ENCODE results near the gene SELENBP1.

The SELENBP1 gene

GRCh38 chr1:151371370-151372057 lies 991 bp downstream of the SELENBP1 start:
- Histone ChIP-seq H3K4me1 (ENCODE audit: control insufficient read depth, low read depth, low read length) (peaks cover 9% of the 10 kb centered on the region), H3K9me3 (ENCODE audit: control insufficient read depth, low read depth, low read length) (no peaks in the 10 kb centered on the region), H3K9ac (ENCODE audit: low read length) (peak overlapping the region; percentile 52), H3K36me3 (ENCODE audit: control insufficient read depth, low read depth, low read length) (no peaks in the 10 kb centered on the region), H3K4me3 (ENCODE audit: low read length) (peak overlapping the region; percentile 70), H3K27ac (ENCODE audit: low read length) (no peak overlapping the region), H3K27me3 (ENCODE audit: control insufficient read depth, insufficient read depth, low read length) (no peaks in the 10 kb centered on the region)

- Histone ChIP-seq H3K9ac (ENCODE audit: low read length) (no peak overlapping the region), H3K36me3 (ENCODE audit: control insufficient read depth, low read depth, low read length) (no peaks in the 10 kb centered on the region), H3K27ac (ENCODE audit: low read length) (no peak overlapping the region), H3K27me3 (ENCODE audit: control insufficient read depth, insufficient read depth, low read length) (no peaks in the 10 kb centered on the region), H3K9me3 (ENCODE audit: control insufficient read depth, low read depth, low read length) (no peaks in the 10 kb centered on the region), H3K4me3 (ENCODE audit: low read length) (no peak overlapping the region), H3K4me1 (ENCODE audit: control insufficient read depth, low read depth, low read length) (peaks cover 9% of the 10 kb centered on the region)
These were observed 2.1 kb downstream of the SELENBP1 start for GRCh38 chr1:151370211-151370911.

- Histone ChIP-seq H3K9ac (ENCODE audit: low read length) (no peak overlapping the region), H3K9me3 (ENCODE audit: control insufficient read depth, low read depth, low read length) (no peaks in the 10 kb centered on the region), H3K27ac (ENCODE audit: low read length) (no peak overlapping the region), H3K4me3 (ENCODE audit: low read length) (no peak overlapping the region), H3K27me3 (ENCODE audit: control insufficient read depth, insufficient read depth, low read length) (no peaks in the 10 kb centered on the region), H3K36me3 (ENCODE audit: control insufficient read depth, low read depth, low read length) (peaks cover 3% of the 10 kb centered on the region), H3K4me1 (ENCODE audit: control insufficient read depth, low read depth, low read length) (peaks cover 9% of the 10 kb centered on the region)
These were observed 2.9 kb downstream of the SELENBP1 start for GRCh38 chr1:151369621-151370048.

- Histone ChIP-seq H3K9me3 (ENCODE audit: control insufficient read depth, low read depth, low read length) (no peaks in the 10 kb centered on the region), H3K4me3 (ENCODE audit: low read length) (no peak overlapping the region), H3K27me3 (ENCODE audit: control insufficient read depth, insufficient read depth, low read length) (no peaks in the 10 kb centered on the region), H3K4me1 (ENCODE audit: control insufficient read depth, low read depth, low read length) (peaks cover 9% of the 10 kb centered on the region), H3K9ac (ENCODE audit: low read length) (no peak overlapping the region), H3K36me3 (ENCODE audit: control insufficient read depth, low read depth, low read length) (peaks cover 5% of the 10 kb centered on the region), H3K27ac (ENCODE audit: low read length) (no peak overlapping the region)
These were observed 3.2 kb downstream of the SELENBP1 start for GRCh38 chr1:151369302-151369610.

- H3K9me3 ChIP-seq (ENCODE audit: control insufficient read depth, low read depth, low read length), result no peaks in the 10 kb centered on the region
- peaks cover 5% of the 10 kb centered on the region for H3K36me3 ChIP-seq (ENCODE audit: control insufficient read depth, low read depth, low read length)
- H3K4me3 ChIP-seq (ENCODE audit: low read length), result no peak overlapping the region
- no peak overlapping the region for H3K27ac ChIP-seq (ENCODE audit: low read length)
- H3K27me3 ChIP-seq (ENCODE audit: control insufficient read depth, insufficient read depth, low read length), result no peaks in the 10 kb centered on the region
- H3K9ac ChIP-seq (ENCODE audit: low read length), result no peak overlapping the region
- peaks cover 9% of the 10 kb centered on the region for H3K4me1 ChIP-seq (ENCODE audit: control insufficient read depth, low read depth, low read length)
These were observed 3.9 kb downstream of the SELENBP1 start for GRCh38 chr1:151368393-151369301.

GRCh38 chr1:151367658-151368392 lies 4.7 kb downstream of the SELENBP1 start:
- no peaks in the 10 kb centered on the region for H3K27me3 ChIP-seq (ENCODE audit: control insufficient read depth, insufficient read depth, low read length)
- no peak overlapping the region for H3K9ac ChIP-seq (ENCODE audit: low read length)
- H3K4me3 ChIP-seq (ENCODE audit: low read length), result no peak overlapping the region
- no peak overlapping the region for H3K27ac ChIP-seq (ENCODE audit: low read length)
- peaks cover 2% of the 10 kb centered on the region for H3K9me3 ChIP-seq (ENCODE audit: control insufficient read depth, low read depth, low read length)
- H3K4me1 ChIP-seq (ENCODE audit: control insufficient read depth, low read depth, low read length), result peaks cover 9% of the 10 kb centered on the region
- H3K36me3 ChIP-seq (ENCODE audit: control insufficient read depth, low read depth, low read length), result peaks cover 5% of the 10 kb centered on the region

- peaks cover 4% of the 10 kb centered on the region for H3K9me3 ChIP-seq (ENCODE audit: control insufficient read depth, low read depth, low read length)
- no peak overlapping the region for H3K4me3 ChIP-seq (ENCODE audit: low read length)
- peaks cover 5% of the 10 kb centered on the region for H3K36me3 ChIP-seq (ENCODE audit: control insufficient read depth, low read depth, low read length)
- no peak overlapping the region for H3K27ac ChIP-seq (ENCODE audit: low read length)
- no peaks in the 10 kb centered on the region for H3K4me1 ChIP-seq (ENCODE audit: control insufficient read depth, low read depth, low read length)
- no peak overlapping the region for H3K9ac ChIP-seq (ENCODE audit: low read length)
- no peaks in the 10 kb centered on the region for H3K27me3 ChIP-seq (ENCODE audit: control insufficient read depth, insufficient read depth, low read length)
These were observed 7.5 kb downstream of the SELENBP1 start for GRCh38 chr1:151364996-151365395.

- H3K4me1 ChIP-seq (ENCODE audit: control insufficient read depth, low read depth, low read length), result no peaks in the 10 kb centered on the region
These were observed 10.0 kb downstream of the SELENBP1 start for GRCh38 chr1:151362308-151363155.

GRCh38 chr1:151361883-151362282 lies 10.6 kb downstream of the SELENBP1 start:
- H3K4me3 ChIP-seq (ENCODE audit: low read length), result no peak overlapping the region
- H3K4me1 ChIP-seq (ENCODE audit: control insufficient read depth, low read depth, low read length), result no peaks in the 10 kb centered on the region
- peaks cover 5% of the 10 kb centered on the region for H3K36me3 ChIP-seq (ENCODE audit: control insufficient read depth, low read depth, low read length)
- no peak overlapping the region for H3K9ac ChIP-seq (ENCODE audit: low read length)
- H3K9me3 ChIP-seq (ENCODE audit: control insufficient read depth, low read depth, low read length), result peaks cover 4% of the 10 kb centered on the region
- H3K27ac ChIP-seq (ENCODE audit: low read length), result no peak overlapping the region
- no peaks in the 10 kb centered on the region for H3K27me3 ChIP-seq (ENCODE audit: control insufficient read depth, insufficient read depth, low read length)

More at GRCh38 chr1:151362308-151363155, 10.0 kb downstream of the SELENBP1 start:
- Histone ChIP-seq H3K9me3 (ENCODE audit: control insufficient read depth, low read depth, low read length) (peaks cover 4% of the 10 kb centered on the region), H3K4me3 (ENCODE audit: low read length) (no peak overlapping the region), H3K27ac (ENCODE audit: low read length) (no peak overlapping the region), H3K27me3 (ENCODE audit: control insufficient read depth, insufficient read depth, low read length) (no peaks in the 10 kb centered on the region), H3K9ac (ENCODE audit: low read length) (no peak overlapping the region), H3K36me3 (ENCODE audit: control insufficient read depth, low read depth, low read length) (peaks cover 5% of the 10 kb centered on the region)

GRCh38 chr1:151356696-151357095 lies 15.8 kb downstream of the SELENBP1 start:
- no peaks in the 10 kb centered on the region for H3K27me3 ChIP-seq (ENCODE audit: control insufficient read depth, insufficient read depth, low read length)
- H3K27ac ChIP-seq (ENCODE audit: low read length), result no peak overlapping the region
- H3K9me3 ChIP-seq (ENCODE audit: control insufficient read depth, low read depth, low read length), result peaks cover 5% of the 10 kb centered on the region
- no peak overlapping the region for H3K9ac ChIP-seq (ENCODE audit: low read length)
- H3K36me3 ChIP-seq (ENCODE audit: control insufficient read depth, low read depth, low read length), result no peaks in the 10 kb centered on the region
- H3K4me3 ChIP-seq (ENCODE audit: low read length), result no peak overlapping the region
- no peaks in the 10 kb centered on the region for H3K4me1 ChIP-seq (ENCODE audit: control insufficient read depth, low read depth, low read length)
